Measurements from ENCODE around the gene ESRRA.

DNA sequence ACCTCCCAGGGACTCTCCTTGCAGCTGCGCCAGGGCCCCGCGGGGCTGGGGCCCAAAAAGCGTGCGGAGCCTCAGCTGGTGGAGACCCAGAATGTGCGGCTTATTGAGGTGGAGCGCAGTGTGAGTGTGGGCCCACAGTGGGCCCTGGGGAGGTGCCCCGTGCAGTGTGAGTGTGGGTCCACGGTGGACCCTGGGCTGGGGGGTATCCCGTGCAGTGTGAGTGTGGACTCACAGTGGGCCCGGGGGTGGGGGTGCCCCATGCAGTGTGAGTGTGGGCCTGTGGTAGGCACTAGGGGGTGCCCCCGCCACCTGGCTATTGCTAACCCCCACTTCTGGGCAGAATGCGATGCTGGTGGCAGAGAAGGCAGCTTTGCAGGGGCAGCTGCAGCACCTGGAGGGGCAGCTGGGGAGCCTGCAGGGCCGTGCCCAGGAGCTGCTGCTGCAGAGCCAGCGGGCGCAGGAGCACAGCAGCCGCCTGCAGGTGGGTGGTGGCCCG is 45.9 kb downstream of the ESRRA start:
- TF ChIP-seq, protein P1, sequence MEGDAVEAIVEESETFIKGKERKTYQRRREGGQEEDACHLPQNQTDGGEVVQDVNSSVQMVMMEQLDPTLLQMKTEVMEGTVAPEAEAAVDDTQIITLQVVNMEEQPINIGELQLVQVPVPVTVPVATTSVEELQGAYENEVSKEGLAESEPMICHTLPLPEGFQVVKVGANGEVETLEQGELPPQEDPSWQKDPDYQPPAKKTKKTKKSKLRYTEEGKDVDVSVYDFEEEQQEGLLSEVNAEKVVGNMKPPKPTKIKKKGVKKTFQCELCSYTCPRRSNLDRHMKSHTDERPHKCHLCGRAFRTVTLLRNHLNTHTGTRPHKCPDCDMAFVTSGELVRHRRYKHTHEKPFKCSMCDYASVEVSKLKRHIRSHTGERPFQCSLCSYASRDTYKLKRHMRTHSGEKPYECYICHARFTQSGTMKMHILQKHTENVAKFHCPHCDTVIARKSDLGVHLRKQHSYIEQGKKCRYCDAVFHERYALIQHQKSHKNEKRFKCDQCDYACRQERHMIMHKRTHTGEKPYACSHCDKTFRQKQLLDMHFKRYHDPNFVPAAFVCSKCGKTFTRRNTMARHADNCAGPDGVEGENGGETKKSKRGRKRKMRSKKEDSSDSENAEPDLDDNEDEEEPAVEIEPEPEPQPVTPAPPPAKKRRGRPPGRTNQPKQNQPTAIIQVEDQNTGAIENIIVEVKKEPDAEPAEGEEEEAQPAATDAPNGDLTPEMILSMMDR (conservative IDR thresholded peaks at IDR 0.05; ENCODE audit: low read depth, low read length): no peak
- no peak for TF ChIP-seq SMC3 (IDR thresholded peaks at IDR 0.05; ENCODE audit: low read depth, low read length)

Measured in IMR-90 (cell line).